Heart left ventricle (tissue), 16 donors: ENCODE results near the gene RFX2. TPM values are rescaled to one million over a fixed set of nuclear protein-coding genes. Genes with fewer than 3 reads are reported as not detected.
A peak's percentile ranks its signal among the peaks of the same experiment; 100 is the strongest.

Experiments used
- ATAC-seq, 4 donors: fragments of 200-7000 bp; cut with Tn5 transposase; one replicate each; pipeline ENCODE4 v1.9.1; 2020 to 2022; ENCODE audit warnings: moderate library complexity in 4 of 4, mild to moderate bottlenecking in 3 of 4, moderate number of reproducible peaks in 1 of 4
- DNase-seq, 5 donors: peaks; one replicate each; pipeline ENCODE4 v3.0.0-alpha.2; 2020
- H3K27ac ChIP-seq, 12 donors: fragments of 200-600 bp; sonication (generic) in 4 of 12; one replicate each; pipeline versions ENCODE4 v1.5.0 to v1.8.0; 2016 to 2022; ENCODE audit warnings: mild to moderate bottlenecking in 2 of 12
- H3K27me3 ChIP-seq, 9 donors: fragments of 200-600 bp; sonication (generic) in 2 of 9; one replicate each; pipeline versions ENCODE4 v1.5.1 to v1.8.0; 2016 to 2022; ENCODE audit warnings: mild to moderate bottlenecking in 3 of 9
- H3K36me3 ChIP-seq, 9 donors: fragments of 200-600 bp; sonication (generic) in 2 of 9; one replicate each; pipeline versions ENCODE4 v1.5.0 to v1.8.0; 2018 to 2022; ENCODE audit warnings: mild to moderate bottlenecking in 2 of 9
- H3K4me1 ChIP-seq, 12 donors: fragments of 200-600 bp; sonication (generic) in 4 of 12; one replicate each; pipeline versions ENCODE4 v1.5.0 to v1.8.0; 2016 to 2022; ENCODE audit warnings: mild to moderate bottlenecking in 3 of 12
- H3K4me3 ChIP-seq, 12 donors: fragments of 200-600 bp; sonication (generic) in 4 of 12; one replicate each; pipeline versions ENCODE4 v1.5.0 to v1.8.0; 2017 to 2022; ENCODE audit warnings: mild to moderate bottlenecking in 9 of 12, moderate library complexity in 4 of 12
- H3K9me3 ChIP-seq, 12 donors: fragments of 200-600 bp; sonication (generic) in 4 of 12; one replicate each; pipeline versions ENCODE4 v1.5.0 to v1.8.0; 2016 to 2022; ENCODE audit warnings: mild to moderate bottlenecking in 1 of 12
- CTCF ChIP-seq, 12 donors: fragments of 200-600 bp; sonication (generic) in 4 of 12; IDR thresholded peaks; one replicate each; pipeline versions ENCODE4 v1.5.0 to v1.8.0; 2018 to 2022; ENCODE audit warnings: antibody characterized with exemption in 12 of 12, mild to moderate bottlenecking in 5 of 12
- POLR2A ChIP-seq, 2 donors: fragments of 450-650 bp; IDR thresholded peaks; one replicate each; pipeline ENCODE4 v1.6.1; 2017; ENCODE audit warnings: antibody characterized with exemption in 2 of 2, mild to moderate bottlenecking in 2 of 2, moderate library complexity in 2 of 2
- WGBS, 4 donors: extraction: QIAGEN DNeasy Blood & Tissue Kit in 2 of 4; methylation state at CpG; one replicate each; pipeline versions ENCODE4 v1.1.5 to v1.1.7; 2013 to 2018; 5-methylcytosine and 5-hydroxymethylcytosine counted together
- intact Hi-C, 10 donors: fragments of 100-400 bp; cut with DNase I; formaldehyde crosslinking; loops; one replicate each; pipeline versions ENCODE4 v1.11.1 to v1.14.2; 2022
- polyA plus RNA-seq, 2 donors: library from polyadenylated mRNA; stranded (reverse); fragments of 200-250 nt; gene quantifications; one replicate each; pipeline ENCODE4 v1.2.3, GENCODE V29; 2013
- total RNA-seq, 9 donors: library from RNA; depleted of rRNA in 2 of 9; stranded (reverse); fragments of >200 nt in 2 of 9; fragmentation: NEBNext Ultra II Directional in 3 of 9; extraction: Animal tissue kit (Norgen Biotek cat#: 25700) in 3 of 9; gene quantifications; one replicate each; pipeline versions ENCODE4 v1.1.0 to v1.2.4, GENCODE V29; 2016 to 2023
- donor health status: ischemic (EF 13 %, LVEDD 7.1; RV severe dilation, severe dysfunction).
- donor health status: healthy with polysubstance abuse.
- donor health status: DM: no; HTN: yes; CAD: no.
- donor health status: DM: no; HTN: no; CAD: no.
- donor health status: ischemic (EF 25% LVEDD 6.9; RV normal size, moderate dysfunction).
- donor health status: ischemic (EF 25% LVEDD 5.7; RV mildly dilated, moderate dysfunction).
- donor health status: healthy.
- donor health status: DM: yes; HTN: yes; CAD: no.
- donor health status: ischemic (EF 35%, LVEDD 5.7; RV mildly dilated, moderate dysfunction).
- donor health status: nonischemic (EF 11% LVEDD 7.7; RV severe dilation, severe dysfunction).
- donor health status: DM: yes; HTN: yes; CAD: no.
- donor health status: PGD.
- donor health status: ischemic (EF 29% LVEDD 5.4; RV normal size, mild dysfunction).
- donor health status: nonischemic (EF 23%, LVEDD 6.1; RV moderate dilation, normal function).

RFX2 gene
- total and polyA plus RNA-seq, 11 donors = 2.8 to 20.0 (median 5.9) TPM

- ATAC-seq (no peak), DNase-seq (no peak)
- no peaks in the 10 kb centered on the region for H3K27me3 ChIP-seq
- H3K27ac ChIP-seq = peak overlapping the region in 5 of 12 donors; percentile 92 to 97 (median 93)
- H3K9me3 ChIP-seq = peaks cover 0 to 5% (median 0%) of the 10 kb centered on the region in 12 donors
- intact Hi-C loops = loop anchor here in 5 of 10 donors (5.0 kb wide), 3 partner anchors 43 to 313 kb away; partner anchors contain the start of gene ALKBH7 (in 1 of the 5)
- no peak for TF ChIP-seq CTCF (IDR thresholded peaks at IDR 0.05)
- TF ChIP-seq POLR2A (IDR thresholded peaks at IDR 0.05) = no peak
- peaks cover 0 to 84% (median 54%) of the 10 kb centered on the region in 12 donors for H3K4me1 ChIP-seq
- no peaks in the 10 kb centered on the region for H3K36me3 ChIP-seq
- WGBS, 4 donors = 86 to 93% (median 89%) methylated on average over 6 of the region's 6 CpGs
- H3K4me3 ChIP-seq = no peak overlapping the region
Measured at GRCh38 chr19:6059396-6059947, 50.8 kb downstream of the RFX2 start.

GRCh38 chr19:6058518-6059201 lies 51.6 kb downstream of the RFX2 start:
- TF ChIP-seq CTCF (IDR thresholded peaks at IDR 0.05) (no peak), POLR2A (IDR thresholded peaks at IDR 0.05) (no peak)
- no peaks in the 10 kb centered on the region for H3K36me3 ChIP-seq
- 84 to 87% (median 85%) methylated on average over 17 of the region's 17 CpGs for WGBS, 4 donors
- DNase-seq (no peak), ATAC-seq (no peak)
- peaks cover 0 to 9% (median 0%) of the 10 kb centered on the region in 12 donors for H3K9me3 ChIP-seq
- intact Hi-C loops = loop anchor here in 5 of 10 donors (5.0 kb wide), 3 partner anchors 44 to 314 kb away; partner anchors contain the start of gene ALKBH7 (in 1 of the 5)
- no peaks in the 10 kb centered on the region for H3K27me3 ChIP-seq
- H3K4me1 ChIP-seq = peaks cover 0 to 78% (median 53%) of the 10 kb centered on the region in 12 donors
- no peak overlapping the region for H3K4me3 ChIP-seq
- H3K27ac ChIP-seq = peak overlapping the region; percentile 74 to 97 (median 90)

GRCh38 chr19:6057651-6058517 lies 52.4 kb downstream of the RFX2 start:
- H3K36me3 ChIP-seq = no peaks in the 10 kb centered on the region
- 79 to 88% (median 83%) methylated on average over 14 of the region's 14 CpGs for WGBS, 4 donors
- peaks cover 0 to 70% (median 46%) of the 10 kb centered on the region in 12 donors for H3K4me1 ChIP-seq
- ATAC-seq (no peak), DNase-seq (peak in 1 of 5 donors; percentile 62)
- TF ChIP-seq POLR2A (IDR thresholded peaks at IDR 0.05) = no peak
- peak in 2 of 12 donors; percentile 13 to 28 for TF ChIP-seq CTCF (IDR thresholded peaks at IDR 0.05)
- H3K27me3 ChIP-seq = no peaks in the 10 kb centered on the region
- intact Hi-C loops = loop anchor here in 8 of 10 donors (2.0 to 5.0 kb wide), 6 partner anchors 44 to 314 kb away; partner anchors contain the start of genes RFX2 (in 4 of the 8) and ALKBH7 (in 1 of the 8)
- no peak overlapping the region for H3K4me3 ChIP-seq
- H3K9me3 ChIP-seq = peaks cover 0 to 9% (median 0%) of the 10 kb centered on the region in 12 donors
- H3K27ac ChIP-seq = peak overlapping the region; percentile 74 to 97 (median 90)
